HG02798 (cell line): ENCODE results near the gene GMPR2.
"Not testable (repeated sequence)": the region's sequence is repeated elsewhere in the genome, so short reads cannot be mapped to it uniquely, and the experiment has no call there.

Experiments used
- ATAC-seq: cut with Tn5 transposase; IDR thresholded peaks from one replicate; pipeline ENCODE4 v1.9.1; 2021; ENCODE audit warnings: mild to moderate bottlenecking; ENCODE audit not compliant: unreplicated experiment, poor library complexity

Gene GMPR2

DNA sequence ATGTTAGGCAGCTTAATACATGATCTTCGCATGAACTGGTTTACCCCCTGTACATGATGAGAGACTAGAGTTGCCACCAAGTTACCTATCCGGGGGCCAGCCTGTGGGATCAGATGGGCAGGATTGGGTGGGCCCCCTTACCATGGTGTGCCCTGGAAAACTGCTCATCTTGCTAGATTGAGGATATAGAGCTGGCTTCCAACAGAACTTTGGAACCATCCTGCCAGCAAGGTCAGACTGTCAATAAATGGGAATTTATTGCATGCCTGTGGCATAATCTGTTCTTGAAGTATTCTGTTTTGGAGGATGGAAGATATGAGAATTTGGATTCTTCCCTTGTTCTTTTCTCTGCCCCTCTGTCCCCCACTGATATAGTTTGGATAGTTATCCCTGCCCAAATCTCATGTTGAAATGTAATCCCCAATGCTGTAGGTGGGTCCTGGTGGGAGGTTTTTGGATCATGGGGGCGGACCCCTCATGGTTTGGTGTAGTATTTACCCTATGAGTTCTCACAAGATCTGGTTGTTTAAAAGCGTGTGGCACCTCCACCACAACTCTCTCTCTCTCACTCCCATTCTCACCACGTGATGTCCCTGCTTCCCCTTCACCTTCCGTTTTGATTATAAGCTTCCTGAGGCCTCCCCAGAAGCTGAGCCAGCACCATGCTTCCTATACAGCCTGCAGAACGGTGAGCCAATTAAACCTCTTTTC is 33.8 kb upstream of the GMPR2 start:
- no peak for ATAC-seq

DNA sequence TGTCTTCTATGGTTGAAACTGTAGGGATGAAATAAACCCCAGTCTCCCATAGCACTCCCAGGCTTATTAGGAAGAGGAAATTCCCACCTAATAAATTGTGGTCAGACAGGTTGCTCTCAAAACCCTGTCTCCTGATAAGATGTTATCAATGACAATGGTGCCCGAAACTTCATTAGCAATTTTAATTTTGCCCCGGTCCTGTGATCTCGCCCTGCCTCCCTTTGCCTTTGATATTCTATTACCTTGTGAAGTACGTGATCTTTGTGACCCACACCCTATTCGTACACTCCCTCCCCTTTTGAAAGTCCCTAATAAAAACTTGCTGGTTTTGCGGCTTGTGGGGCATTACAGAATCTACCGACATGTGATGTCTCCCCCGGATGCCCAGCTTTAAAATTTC is 30.2 kb upstream of the GMPR2 start:
- not testable (repeated sequence) for ATAC-seq

DNA sequence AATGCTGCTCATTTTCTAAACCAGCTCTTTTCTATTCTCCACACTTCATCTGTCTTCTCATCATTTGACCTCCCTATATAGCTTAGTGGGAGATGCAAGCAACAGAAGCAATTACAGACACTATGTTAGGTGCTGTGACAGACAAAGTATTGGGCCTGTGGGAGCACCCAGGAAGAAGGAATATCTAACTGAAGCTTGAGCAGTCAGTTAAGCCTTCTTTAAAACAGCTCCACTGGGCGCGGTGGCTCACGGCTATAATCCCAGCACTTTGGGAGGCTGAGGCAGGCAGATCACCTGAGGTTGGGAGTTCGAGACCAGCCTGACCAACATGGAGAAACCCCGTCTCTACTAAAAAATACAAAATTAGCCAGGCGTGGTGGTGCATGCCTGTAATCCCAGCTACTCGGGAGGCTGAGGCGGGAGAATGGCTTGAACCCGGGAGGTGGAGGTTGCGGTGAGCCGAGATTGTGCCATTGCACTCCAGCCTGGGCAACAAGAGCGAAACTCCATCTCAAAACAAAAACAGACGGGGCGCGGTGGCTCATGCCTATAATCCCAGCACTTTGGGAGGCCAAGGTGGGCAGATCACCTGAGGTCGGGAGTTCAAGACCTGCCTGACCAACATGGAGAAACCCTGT is 29.4 kb upstream of the GMPR2 start:
- not testable (repeated sequence) for ATAC-seq

DNA sequence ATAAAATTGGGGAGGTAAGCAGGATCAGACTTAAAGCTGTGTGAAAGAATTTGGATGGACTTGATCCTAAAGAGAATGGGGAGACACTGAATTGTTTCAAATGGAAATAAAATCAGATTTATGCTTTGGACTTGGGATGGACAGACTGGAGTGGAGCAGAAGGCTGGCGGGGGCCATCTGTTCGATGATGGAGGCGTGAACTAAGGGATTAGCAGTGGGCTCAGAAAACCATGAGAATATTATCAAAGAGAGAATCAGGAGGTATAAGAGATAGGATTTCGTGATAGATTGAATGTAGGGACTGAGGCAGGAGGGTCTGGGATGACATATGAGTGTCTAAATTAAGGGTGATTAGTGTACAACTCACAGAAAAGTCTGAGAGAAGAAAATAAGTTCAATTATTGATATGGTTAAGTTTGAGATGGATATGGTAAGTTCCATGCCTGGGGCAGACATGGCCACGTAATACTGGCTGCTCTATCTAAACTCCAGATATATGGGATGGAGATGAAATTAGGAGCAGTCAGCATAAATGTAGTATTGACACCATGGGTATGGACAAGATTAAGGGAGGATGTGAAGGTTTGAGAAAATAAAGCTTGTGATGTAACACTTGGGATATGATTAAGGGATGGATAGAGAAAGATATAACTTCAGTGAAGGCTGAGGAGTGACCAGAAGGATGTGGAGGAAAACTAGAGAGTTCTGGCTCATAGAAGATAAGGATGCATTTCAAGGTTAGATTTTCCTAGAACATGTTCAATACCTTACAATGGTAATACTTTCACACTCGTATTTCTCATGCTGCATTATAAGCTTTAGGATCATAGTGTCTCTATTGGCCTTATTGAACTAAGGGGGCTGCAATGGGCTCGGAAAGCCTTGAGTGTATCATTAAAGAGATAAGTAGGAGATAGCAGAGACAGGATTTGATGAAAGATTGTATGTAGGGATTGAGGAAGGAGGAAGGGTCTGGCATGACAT is 28.3 kb upstream of the GMPR2 start:
- no peak for ATAC-seq

DNA sequence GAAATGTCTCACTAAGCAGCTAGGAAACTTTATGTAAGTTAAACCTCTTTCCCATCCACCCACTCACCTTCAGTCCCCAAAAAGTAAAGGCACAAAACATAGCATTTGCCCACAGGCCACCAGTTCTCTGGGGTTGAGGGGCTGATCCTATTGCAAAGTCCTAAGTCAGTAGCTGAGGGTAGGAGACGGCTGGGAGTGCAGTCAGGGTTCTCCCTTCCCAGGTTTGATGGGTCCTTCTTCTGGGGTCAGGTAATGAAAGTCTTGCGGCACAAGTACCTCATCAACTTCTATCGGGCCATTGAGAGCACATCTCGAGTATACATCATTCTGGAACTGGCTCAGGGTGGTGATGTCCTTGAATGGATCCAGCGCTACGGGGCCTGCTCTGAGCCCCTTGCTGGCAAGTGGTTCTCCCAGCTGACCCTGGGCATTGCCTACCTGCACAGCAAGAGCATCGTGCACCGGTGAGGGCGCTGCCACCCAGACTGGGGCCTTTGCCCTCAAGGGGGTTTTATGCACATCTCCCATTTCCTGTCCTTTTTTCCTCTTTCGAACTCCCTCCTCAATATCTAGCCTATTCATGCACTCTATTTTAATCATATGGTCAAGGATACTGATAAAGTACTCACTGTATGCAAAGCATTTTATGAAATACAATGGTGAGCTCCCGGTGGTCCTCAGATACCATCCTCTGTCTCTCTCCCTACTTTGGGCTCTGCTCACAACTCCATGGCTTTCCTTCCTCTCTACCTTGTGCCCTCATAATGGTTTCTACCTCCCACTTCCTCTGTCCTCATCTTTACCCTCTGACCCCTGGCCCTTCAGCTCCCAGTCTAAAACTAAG is 26.2 kb upstream of the GMPR2 start:
- ATAC-seq = no peak

DNA sequence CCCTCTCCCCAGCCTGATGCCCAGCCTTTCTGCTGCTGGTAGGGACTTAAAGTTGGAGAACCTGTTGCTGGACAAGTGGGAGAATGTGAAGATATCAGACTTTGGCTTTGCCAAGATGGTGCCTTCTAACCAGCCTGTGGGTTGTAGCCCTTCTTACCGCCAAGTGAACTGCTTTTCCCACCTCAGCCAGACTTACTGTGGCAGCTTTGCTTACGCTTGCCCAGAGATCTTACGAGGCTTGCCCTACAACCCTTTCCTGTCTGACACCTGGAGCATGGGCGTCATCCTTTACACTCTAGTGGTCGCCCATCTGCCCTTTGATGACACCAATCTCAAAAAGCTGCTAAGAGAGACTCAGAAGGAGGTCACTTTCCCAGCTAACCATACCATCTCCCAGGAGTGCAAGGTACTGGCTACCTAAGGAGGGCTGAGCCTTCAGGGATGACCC is 25.6 kb upstream of the GMPR2 start:
- ATAC-seq = no peak

DNA sequence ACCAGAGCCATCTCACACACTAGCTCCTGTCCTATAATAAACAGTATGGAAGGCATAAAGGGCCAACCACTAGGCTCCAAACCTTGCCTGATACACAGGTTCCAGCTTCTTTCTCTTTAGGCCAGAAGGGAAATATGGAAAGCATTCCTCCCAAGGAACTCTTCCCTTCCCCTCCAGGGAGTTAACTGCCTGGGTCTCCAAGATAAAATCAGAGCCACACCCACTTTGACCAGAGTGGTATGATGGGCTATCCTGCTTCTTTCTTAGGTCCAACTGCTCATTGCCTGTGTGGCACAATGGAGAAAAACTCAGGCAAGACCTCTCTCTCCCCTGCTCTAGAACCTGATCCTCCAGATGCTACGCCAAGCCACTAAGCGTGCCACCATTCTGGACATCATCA is 25.1 kb upstream of the GMPR2 start:
- ATAC-seq = no peak

DNA sequence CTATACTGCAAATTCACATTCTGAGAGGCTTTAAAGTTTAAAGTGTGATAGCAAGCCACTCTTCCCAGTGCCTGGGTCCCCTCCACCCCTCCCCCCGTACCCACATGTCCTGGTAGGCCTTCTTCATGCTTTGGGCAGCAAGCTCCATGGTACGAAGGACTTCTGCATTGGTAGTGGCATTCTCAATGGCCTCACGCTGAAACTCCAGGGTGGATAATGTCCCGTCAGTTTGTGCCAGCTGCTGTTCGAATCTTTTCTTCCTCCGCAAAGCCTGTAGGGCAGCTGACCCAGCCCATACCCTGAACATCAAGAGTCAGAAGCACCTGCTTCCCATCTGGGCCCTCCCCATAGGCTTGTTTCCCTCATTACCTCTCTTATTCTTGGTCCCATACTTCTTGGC is 21.4 kb upstream of the GMPR2 start:
- ATAC-seq = no peak

DNA sequence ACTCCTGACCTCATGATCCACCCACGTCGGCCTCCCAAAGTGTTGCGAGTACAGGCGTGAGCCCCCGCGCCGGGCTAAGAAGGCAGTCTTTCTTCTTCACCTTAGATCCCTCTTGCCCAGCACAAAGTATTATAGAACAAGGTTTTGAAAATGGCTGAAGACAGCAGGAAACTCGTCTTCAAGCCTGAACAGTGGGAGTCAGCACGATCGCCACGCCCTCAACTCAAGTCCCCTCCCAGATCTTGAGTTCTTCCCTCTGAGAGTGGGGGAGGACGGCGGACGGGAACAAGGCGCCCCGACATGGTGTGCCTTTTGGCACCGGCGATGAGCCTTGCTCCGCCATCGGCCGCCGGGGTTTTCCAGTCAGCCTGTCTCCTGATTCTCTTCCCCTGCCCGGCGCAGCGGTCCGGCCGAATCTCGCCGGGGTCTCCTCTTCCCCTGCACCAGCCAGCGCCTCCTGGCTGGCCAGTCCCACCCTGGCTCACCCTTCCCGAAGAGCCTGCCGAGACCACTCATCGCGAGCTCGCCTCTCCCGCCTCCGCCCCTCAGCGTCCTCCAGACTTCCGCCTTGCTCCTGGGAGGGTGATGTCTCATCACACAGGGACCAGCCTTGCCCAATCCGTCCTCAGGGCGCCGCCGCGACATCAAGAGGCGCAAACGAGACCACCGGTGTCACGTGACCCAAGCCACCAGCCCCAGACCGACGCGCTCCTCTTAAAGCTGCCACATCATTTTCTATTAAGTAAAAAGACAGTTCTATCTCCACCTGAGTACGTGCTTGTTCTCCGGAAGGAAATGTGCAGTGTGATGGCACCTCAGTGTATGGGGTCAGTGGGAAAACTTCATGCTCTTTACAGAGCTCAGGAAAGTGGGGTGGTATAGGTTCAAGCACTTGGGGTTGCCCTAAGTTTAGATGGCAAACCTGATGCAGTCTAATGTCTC is 19.5 kb upstream of the GMPR2 start, which contains the start of gene CHMP4A:
Gene CHMP4A, minus strand, starts transcription at position 565 of the 942 bp plus-strand sequence. Its CDS starts 49 bp downstream, at position 516.
- peak; percentile 80 for ATAC-seq

DNA sequence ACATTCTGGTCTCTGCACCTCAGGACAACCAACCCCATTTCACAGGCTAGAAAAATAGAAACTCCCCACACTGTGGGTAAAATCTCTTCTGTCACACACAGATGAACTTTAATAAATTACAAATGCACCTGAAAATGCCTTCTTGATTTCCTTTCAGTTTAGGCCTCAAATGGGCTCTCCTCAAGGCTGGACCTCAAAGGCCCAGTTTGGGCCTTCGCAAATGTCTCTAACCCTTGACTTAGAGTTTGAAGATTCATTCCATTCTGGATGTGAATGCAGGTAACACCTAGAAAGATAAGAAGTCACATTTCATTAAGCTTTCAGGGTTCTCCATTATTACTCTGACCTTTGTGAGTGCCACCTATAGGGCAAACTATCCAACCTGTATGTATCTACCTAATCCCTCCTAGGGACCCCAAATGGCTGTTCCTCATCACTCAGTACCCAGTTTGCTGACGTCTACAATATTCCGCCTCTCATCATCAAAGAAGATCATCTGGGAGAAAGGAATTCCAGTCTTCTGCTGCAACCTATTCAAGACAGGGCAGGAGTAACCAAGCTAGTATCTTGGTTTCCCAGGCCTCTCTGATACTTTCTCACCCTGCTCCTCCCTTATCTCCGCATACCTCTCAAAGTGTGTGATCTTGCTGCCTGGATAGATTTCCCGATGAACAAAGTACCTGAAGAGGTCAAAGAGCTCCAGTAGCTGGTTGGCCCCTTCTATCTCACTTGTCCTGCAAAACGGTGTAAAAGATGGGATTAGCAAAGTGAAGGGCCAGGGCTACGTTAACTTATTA is 18.7 kb upstream of the GMPR2 start:
- ATAC-seq = no peak

DNA sequence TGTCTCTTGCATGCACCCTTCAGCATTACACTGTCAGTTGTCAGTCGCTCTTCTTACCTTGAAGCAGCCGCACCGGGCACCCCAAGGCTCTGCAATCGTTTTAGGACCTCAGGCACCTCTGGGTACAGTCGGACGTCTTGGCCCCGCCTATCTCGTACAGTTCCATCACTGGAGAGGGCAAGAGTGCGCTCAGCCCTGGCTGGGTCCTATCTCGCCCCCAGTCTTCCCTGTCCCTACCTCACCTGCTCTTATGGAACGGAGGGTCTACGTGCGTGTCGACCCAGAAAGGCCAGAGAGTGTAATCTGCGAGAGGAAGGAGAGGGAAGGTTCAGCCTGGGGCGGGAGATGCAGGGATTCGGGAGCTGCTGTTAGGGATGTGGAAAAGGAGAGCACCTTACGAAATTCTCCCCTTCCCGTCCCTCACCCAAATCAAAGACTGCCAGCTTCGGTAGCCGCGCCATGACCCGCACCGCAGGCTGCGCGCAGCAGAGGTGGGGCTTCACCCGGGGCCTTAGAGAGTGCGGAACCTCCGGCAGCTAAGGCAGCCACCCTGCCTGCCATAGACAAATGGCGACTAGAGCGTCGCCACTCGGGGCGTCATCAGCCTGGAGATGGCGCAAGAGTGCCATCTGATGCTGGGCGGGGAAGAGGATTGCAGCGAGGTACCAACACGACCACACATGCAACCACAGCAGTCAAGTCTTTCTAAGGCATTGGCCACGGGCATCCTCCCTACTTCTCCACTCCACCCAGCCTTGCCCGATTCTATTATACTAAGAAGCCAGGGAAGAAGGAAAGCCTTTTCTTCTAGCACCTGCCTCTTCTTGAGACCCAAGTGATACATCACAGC is 17.0 kb upstream of the GMPR2 start, which contains the start of gene MDP1:
Gene MDP1, minus strand, starts transcription at position 572 of the 850 bp plus-strand sequence. Its CDS starts 111 bp downstream, at position 461.
- ATAC-seq = peak; percentile 74

DNA sequence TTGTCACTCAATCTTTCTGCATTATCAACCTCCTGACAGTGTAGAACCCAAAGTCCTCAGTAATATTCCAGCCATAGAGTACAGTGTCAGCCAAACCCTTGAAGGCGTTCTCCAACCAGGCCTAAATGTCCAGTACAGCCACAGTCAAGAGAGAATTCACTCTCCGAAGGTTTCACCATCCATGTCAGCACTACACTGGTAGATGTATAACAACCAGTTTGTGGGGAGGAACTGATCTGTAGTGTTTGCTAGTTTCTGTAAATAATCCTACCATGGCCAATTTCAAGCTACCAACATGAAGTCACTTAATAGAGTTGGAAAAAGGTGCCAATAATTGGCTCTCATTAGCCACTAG is 16.4 kb upstream of the GMPR2 start:
- no peak for ATAC-seq

DNA sequence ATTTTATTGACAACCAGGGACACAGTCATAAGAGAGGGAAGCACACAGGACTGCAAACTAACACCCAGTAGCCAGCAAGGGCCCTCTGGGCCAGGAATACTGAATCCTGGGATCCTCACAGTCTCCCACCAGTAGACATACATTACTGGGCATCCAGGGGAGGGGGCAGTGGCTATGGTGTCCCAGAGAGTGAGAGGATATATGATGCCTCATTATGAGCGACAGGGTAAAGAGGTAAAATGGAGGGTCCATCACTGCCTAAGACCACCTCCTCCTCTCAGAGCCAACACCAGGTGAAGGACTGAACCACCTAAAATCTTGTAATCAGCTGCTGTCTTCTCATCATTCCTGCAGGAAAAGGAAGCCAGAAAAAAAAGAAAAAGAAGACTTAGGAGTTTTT is 15.9 kb upstream of the GMPR2 start:
- ATAC-seq = not testable (repeated sequence)

DNA sequence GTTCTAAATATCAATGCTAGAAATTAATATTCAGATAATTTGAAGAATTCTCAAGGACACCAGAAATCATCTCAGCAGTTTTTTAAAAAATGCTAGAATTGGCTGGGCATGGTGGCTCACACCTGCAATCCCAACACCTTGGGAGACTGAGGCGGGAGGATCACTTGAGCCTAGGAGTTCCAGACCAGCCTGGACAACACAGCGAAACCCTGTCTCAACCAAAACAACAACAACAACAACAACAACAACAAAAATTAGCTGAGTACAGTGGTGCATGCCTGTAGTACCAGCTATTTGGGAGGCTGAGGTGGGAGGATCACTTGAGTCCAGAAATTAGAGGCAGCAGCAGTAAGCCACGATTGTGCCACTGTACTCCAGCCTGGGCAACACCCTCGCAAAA is 13.6 kb upstream of the GMPR2 start:
- no peak for ATAC-seq

DNA sequence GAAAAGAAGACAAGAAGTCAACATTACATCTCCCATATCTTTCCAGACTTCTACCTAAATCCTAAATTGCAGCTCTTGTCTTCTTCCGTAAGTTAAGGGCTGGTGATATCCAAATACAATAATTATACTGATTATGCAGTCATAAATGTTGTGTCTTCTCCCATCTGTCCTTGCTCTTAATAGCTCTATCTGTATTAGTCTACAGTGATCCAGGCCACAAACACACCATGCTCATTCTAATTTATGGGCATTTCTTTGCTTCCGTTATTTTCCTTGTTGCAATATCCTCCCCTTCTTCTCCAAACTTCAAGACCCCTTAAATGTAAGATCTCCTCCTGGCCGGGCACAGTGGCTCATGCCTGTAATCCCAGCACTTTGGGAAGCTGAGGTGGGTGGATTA is 13.2 kb upstream of the GMPR2 start:
- ATAC-seq = no peak

DNA sequence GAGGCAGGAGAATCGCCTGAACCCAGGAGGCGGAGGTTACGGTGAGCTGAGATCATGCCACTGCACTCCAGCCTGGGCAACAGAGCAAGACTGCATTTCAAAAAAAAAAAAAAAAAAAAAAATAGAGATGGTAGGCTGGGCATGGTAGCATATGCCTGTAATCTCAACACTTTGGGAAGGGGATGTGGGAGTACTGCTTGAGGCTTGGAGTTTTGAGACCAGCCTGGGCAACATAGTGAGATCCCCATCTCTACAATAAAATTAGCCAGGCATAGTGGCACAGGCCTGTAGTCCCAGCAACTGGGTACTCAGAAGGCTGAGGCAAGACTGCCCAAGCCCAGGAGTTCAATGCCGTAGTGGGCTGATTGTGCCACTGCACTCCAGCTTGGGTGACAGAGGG is 9.7 kb upstream of the GMPR2 start:
- ATAC-seq = not testable (repeated sequence)

DNA sequence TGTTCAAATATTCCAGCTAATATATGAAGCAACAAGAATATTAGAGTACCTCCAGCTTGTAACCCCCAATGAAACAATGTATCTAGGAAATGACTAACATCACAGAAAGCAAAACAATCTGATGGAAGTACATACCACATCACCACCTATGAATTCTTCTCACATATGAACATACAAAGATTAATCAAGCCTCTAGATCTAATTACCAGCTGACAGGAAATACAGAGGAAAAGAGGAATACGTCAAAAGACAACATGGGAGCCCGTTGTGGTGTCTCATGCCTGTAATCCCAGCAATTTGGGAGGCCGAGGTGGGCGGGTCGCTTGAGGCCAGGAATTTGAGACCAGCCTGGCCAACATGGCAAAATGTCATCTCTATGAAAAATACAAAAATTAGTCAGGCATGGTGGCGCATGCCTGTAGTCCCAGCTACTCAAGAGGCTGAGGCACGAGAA is 8.1 kb upstream of the GMPR2 start:
- ATAC-seq = no peak
